ENCODE results near the gene IDS. TPM values are rescaled to one million over a fixed set of nuclear protein-coding genes. Genes with fewer than 3 reads are reported as not detected.
"Not testable (repeated sequence)": the region's sequence is repeated elsewhere in the genome, so short reads cannot be mapped to it uniquely, and the experiment has no call there.

The IDS gene
- total RNA-seq, 4 donors from 2014 or later, result 55.7 to 97.7 (median 63.5) TPM

GRCh38 chrX:149493567-149494562 lies 11.2 kb downstream of the IDS start:
- H3K4me3 ChIP-seq, result no peak overlapping the region
- H3K9me3 ChIP-seq, result no peaks in the 10 kb centered on the region
- H3K27me3 ChIP-seq, result no peaks in the 10 kb centered on the region
- no peak for TF ChIP-seq EP300 (IDR thresholded peaks at IDR 0.05)
- TF ChIP-seq POLR2A (IDR thresholded peaks at IDR 0.05), result no peak
- TF ChIP-seq CTCF (IDR thresholded peaks at IDR 0.05), result no peak
- no peak for TF ChIP-seq POLR2AphosphoS5 (IDR thresholded peaks at IDR 0.05)
- peaks cover 57% of the 10 kb centered on the region for H3K36me3 ChIP-seq
- 78% methylated on average over 13 of the region's 13 CpGs for WGBS
- H3K27ac ChIP-seq, result no peak overlapping the region
- peaks cover 4% of the 10 kb centered on the region for H3K4me1 ChIP-seq
- DNase-seq (ENCODE audit: low spot score in 2 of 2), result no peak

- Histone ChIP-seq H3K4me3 (no peak overlapping the region), H3K27ac (no peak overlapping the region), H3K36me3 (peaks cover 49% of the 10 kb centered on the region), H3K27me3 (no peaks in the 10 kb centered on the region), H3K4me1 (peaks cover 4% of the 10 kb centered on the region), H3K9me3 (no peaks in the 10 kb centered on the region)
- TF ChIP-seq POLR2AphosphoS5 (IDR thresholded peaks at IDR 0.05) (no peak), POLR2A (IDR thresholded peaks at IDR 0.05) (no peak)
- WGBS, result 29% methylated on average over 2 of the region's 2 CpGs
- no peak for DNase-seq (ENCODE audit: low spot score in 2 of 2)
These were observed 13.3 kb downstream of the IDS start for GRCh38 chrX:149491812-149492211.

GRCh38 chrX:149490100-149490499 lies 15.0 kb downstream of the IDS start:
- no peak overlapping the region for H3K4me3 ChIP-seq
- no peak for DNase-seq (ENCODE audit: low spot score in 2 of 2)
- no peaks in the 10 kb centered on the region for H3K27me3 ChIP-seq
- 58% methylated on average over 7 of the region's 7 CpGs for WGBS
- peaks cover 4% of the 10 kb centered on the region for H3K4me1 ChIP-seq
- TF ChIP-seq POLR2AphosphoS5 (IDR thresholded peaks at IDR 0.05), result no peak
- no peak for TF ChIP-seq CTCF (IDR thresholded peaks at IDR 0.05)
- TF ChIP-seq POLR2A (IDR thresholded peaks at IDR 0.05), result no peak
- no peak for TF ChIP-seq EP300 (IDR thresholded peaks at IDR 0.05)
- no peak overlapping the region for H3K27ac ChIP-seq
- peaks cover 50% of the 10 kb centered on the region for H3K36me3 ChIP-seq
- no peaks in the 10 kb centered on the region for H3K9me3 ChIP-seq

- peaks cover 38% of the 10 kb centered on the region for H3K36me3 ChIP-seq
- DNase-seq (ENCODE audit: low spot score in 2 of 2); H3K9me3 ChIP-seq; H3K4me1 ChIP-seq; H3K27ac ChIP-seq; H3K4me3 ChIP-seq; H3K27me3 ChIP-seq: not testable (repeated sequence)
- 63% methylated on average over 10 of the region's 17 CpGs for WGBS
These were observed 16.6 kb downstream of the IDS start for GRCh38 chrX:149488411-149489052.

GRCh38 chrX:149488008-149488407 lies 17.1 kb downstream of the IDS start:
- DNase-seq (ENCODE audit: low spot score in 2 of 2); H3K27ac ChIP-seq; H3K27me3 ChIP-seq; H3K4me1 ChIP-seq; H3K4me3 ChIP-seq; H3K9me3 ChIP-seq: not testable (repeated sequence)
- 20% methylated on average over 1 of the region's 9 CpGs for WGBS
- H3K36me3 ChIP-seq, result peaks cover 34% of the 10 kb centered on the region

- no peaks in the 10 kb centered on the region for H3K4me1 ChIP-seq
- TF ChIP-seq POLR2A (IDR thresholded peaks at IDR 0.05) (no peak), CTCF (IDR thresholded peaks at IDR 0.05) (peak; percentile 3 to 17), EP300 (IDR thresholded peaks at IDR 0.05) (no peak), POLR2AphosphoS5 (IDR thresholded peaks at IDR 0.05) (no peak)
- DNase-seq (ENCODE audit: low spot score in 2 of 2), result no peak
- 71% methylated on average over 6 of the region's 6 CpGs for WGBS
- no peak overlapping the region for H3K4me3 ChIP-seq
- no peaks in the 10 kb centered on the region for H3K27me3 ChIP-seq
- no peak overlapping the region for H3K27ac ChIP-seq
- H3K36me3 ChIP-seq, result peaks cover 34% of the 10 kb centered on the region
- no peaks in the 10 kb centered on the region for H3K9me3 ChIP-seq
These were observed 17.8 kb downstream of the IDS start for GRCh38 chrX:149487292-149487691.

All from suprapubic skin (tissue), 4 donors.